AG09309 (cell line): Measurements from ENCODE around the gene ZSWIM5.
A peak's percentile ranks its signal among the peaks of the same experiment; 100 is the strongest.

Experiments
- DNase-seq: peaks from one replicate; pipeline ENCODE4 v3.0.0-alpha.2; 2010; ENCODE audit warnings: low read depth
- H3K4me3 ChIP-seq: 2 replicates; pipeline ENCODE4 v1.5.1; 2011; ENCODE audit warnings: mild to moderate bottlenecking, low read depth, low read length, moderate library complexity; ENCODE audit not compliant: control insufficient read depth
- CTCF ChIP-seq: IDR thresholded peaks from 2 replicates; pipeline ENCODE4 v1.5.1; 2011; ENCODE audit warnings: mild to moderate bottlenecking, low read depth, low read length, inconsistent platforms; ENCODE audit not compliant: insufficient read depth, control insufficient read depth; ENCODE audit errors: missing control alignments

The ZSWIM5 gene

GRCh38 chr1:45010855-45011811 lies 195.3 kb downstream of the ZSWIM5 start, which contains the start of gene HECTD3:
Gene HECTD3 (minus strand): TSS chr1:45011324. CDS start chr1:45011257, 67 bp downstream.
- no peak for DNase-seq
- TF ChIP-seq CTCF = no peak
- peak within 1 kb of the TSS; percentile 92 for H3K4me3 ChIP-seq

- TF ChIP-seq CTCF = no peak
- DNase-seq = no peak
- H3K4me3 ChIP-seq = peak overlapping the region; percentile 92
Measured at GRCh38 chr1:45009956-45010854, 196.2 kb downstream of the ZSWIM5 start.

- DNase-seq = no peak
- peak overlapping the region; percentile 92; the same call in 1 of the 2 replicates for H3K4me3 ChIP-seq
- TF ChIP-seq CTCF = no peak
Measured at GRCh38 chr1:45009296-45009865, 197.0 kb downstream of the ZSWIM5 start.

- no peak overlapping the region for H3K4me3 ChIP-seq
- DNase-seq = no peak
- TF ChIP-seq CTCF = no peak
Measured at GRCh38 chr1:45008516-45008915, 197.9 kb downstream of the ZSWIM5 start.

GRCh38 chr1:45008076-45008475 lies 198.3 kb downstream of the ZSWIM5 start:
- TF ChIP-seq CTCF = no peak
- no peak for DNase-seq
- H3K4me3 ChIP-seq = no peak overlapping the region

GRCh38 chr1:45007311-45007710 lies 199.1 kb downstream of the ZSWIM5 start:
- TF ChIP-seq CTCF = no peak
- H3K4me3 ChIP-seq = no peak overlapping the region
- DNase-seq = no peak
